Breast epithelium (tissue), 4 donors: ENCODE data around the gene RNF20. TPM values are rescaled to one million over a fixed set of nuclear protein-coding genes. Genes with fewer than 3 reads are reported as not detected.

Source experiments
- DNase-seq, 2 donors: peaks; one replicate each; pipeline ENCODE4 v3.0.0-alpha.2; 2019; ENCODE audit warnings: low spot score in 2 of 2
- H3K27ac ChIP-seq, 2 donors: fragments of 200-600 bp; sonication (generic) in 1 of 2; one replicate each; pipeline ENCODE4 v1.5.1; 2016 to 2019; ENCODE audit warnings: mild to moderate bottlenecking in 1 of 2
- H3K27me3 ChIP-seq, 2 donors: fragments of 200-600 bp; sonication (generic) in 1 of 2; one replicate each; pipeline versions ENCODE4 v1.5.1 to v1.6.0; 2017 to 2019; ENCODE audit warnings: control low read depth in 1 of 2, mild to moderate bottlenecking in 1 of 2
- H3K36me3 ChIP-seq: fragments of 200-600 bp; one replicate; pipeline ENCODE4 v1.5.1; 2019
- H3K4me1 ChIP-seq, 2 donors: fragments of 200-600 bp; sonication (generic); one replicate each; pipeline ENCODE4 v1.5.1; 2016 to 2019; ENCODE audit warnings: control low read depth in 1 of 2
- H3K4me3 ChIP-seq, 3 donors: fragments of 200-600 bp; sonication (generic); 1 replicate in 2 of 3; 2 replicates in 1 of 3; pipeline ENCODE4 v1.5.1; 2016 to 2019; ENCODE audit warnings: mild to moderate bottlenecking in 3 of 3, moderate library complexity in 2 of 3
- H3K9me3 ChIP-seq, 2 donors: fragments of 200-600 bp; sonication (generic) in 1 of 2; one replicate each; pipeline ENCODE4 v1.5.1; 2016 to 2019; ENCODE audit warnings: control low read depth in 1 of 2
- CTCF ChIP-seq, 3 donors: fragments of 450-650 bp; IDR thresholded peaks; one replicate each; pipeline ENCODE4 v1.5.1; 2016 to 2017; ENCODE audit warnings: antibody characterized with exemption in 3 of 3, mild to moderate bottlenecking in 3 of 3, moderate library complexity in 3 of 3
- POLR2A ChIP-seq: fragments of 450-650 bp; IDR thresholded peaks from one replicate; pipeline ENCODE4 v1.6.1; 2016; ENCODE audit warnings: antibody characterized with exemption, mild to moderate bottlenecking, moderate library complexity
- POLR2AphosphoS5 ChIP-seq, 3 donors: sonication (generic); formaldehyde crosslinking; IDR thresholded peaks; one replicate each; pipeline ENCODE4 v1.6.1; 2017; ENCODE audit warnings: antibody characterized with exemption in 3 of 3
- intact Hi-C: fragments of 100-400 bp; cut with DNase I; formaldehyde crosslinking; loops from one replicate; pipeline ENCODE4 v1.15.1; 2023; ENCODE audit warnings: low total_unique reads
- total RNA-seq, 3 donors: library from RNA; depleted of rRNA; stranded (reverse); fragments of >200 nt; gene quantifications; one replicate each; pipeline ENCODE4 v1.1.0, GENCODE V29; 2016

Gene RNF20
- total RNA-seq, 3 donors from 2014 or later: 24.6 to 31.5 (median 29.9) TPM

GRCh38 chr9:101510459-101510858 lies 23.2 kb upstream of the RNF20 start:
- H3K9me3 ChIP-seq: no peaks in the 10 kb centered on the region
- no peak overlapping the region for H3K4me3 ChIP-seq
- intact Hi-C loops: no loop called here
- H3K36me3 ChIP-seq: no peaks in the 10 kb centered on the region
- no peak for TF ChIP-seq POLR2A
- no peak for TF ChIP-seq CTCF (IDR thresholded peaks at IDR 0.05)
- TF ChIP-seq POLR2AphosphoS5 (IDR thresholded peaks at IDR 0.05): no peak
- DNase-seq: no peak
- no peaks in the 10 kb centered on the region for H3K27me3 ChIP-seq
- H3K4me1 ChIP-seq: no peaks in the 10 kb centered on the region
- no peak overlapping the region for H3K27ac ChIP-seq

DNA sequence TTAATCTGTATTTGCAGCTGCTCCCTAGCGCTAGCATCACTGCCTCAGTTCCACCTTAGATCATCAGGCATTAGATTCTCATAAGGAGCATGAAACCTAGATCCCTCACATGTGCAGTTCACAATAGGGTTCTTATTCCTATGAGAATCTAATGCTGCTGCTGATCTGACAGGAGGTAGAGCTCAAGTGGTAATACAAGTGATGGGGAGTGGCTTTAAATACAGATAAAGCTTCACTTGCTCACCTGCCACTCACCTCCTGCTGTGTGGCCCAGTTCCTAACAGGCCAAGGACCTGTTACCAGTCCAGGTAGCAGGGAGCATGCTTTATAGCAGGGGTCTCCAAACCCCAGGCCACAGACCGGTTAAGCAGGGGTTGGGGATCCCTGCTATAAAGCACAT lies 22.6 kb upstream of the RNF20 start:
- Histone ChIP-seq H3K36me3 (no peaks in the 10 kb centered on the region), H3K4me1 (no peaks in the 10 kb centered on the region), H3K4me3 (no peak overlapping the region), H3K27ac (no peak overlapping the region), H3K27me3 (no peaks in the 10 kb centered on the region), H3K9me3 (no peaks in the 10 kb centered on the region)
- intact Hi-C loops: no loop called here
- no peak for DNase-seq
- TF ChIP-seq POLR2AphosphoS5 (IDR thresholded peaks at IDR 0.05): no peak
- no peak for TF ChIP-seq CTCF (IDR thresholded peaks at IDR 0.05)
- no peak for TF ChIP-seq POLR2A

DNA sequence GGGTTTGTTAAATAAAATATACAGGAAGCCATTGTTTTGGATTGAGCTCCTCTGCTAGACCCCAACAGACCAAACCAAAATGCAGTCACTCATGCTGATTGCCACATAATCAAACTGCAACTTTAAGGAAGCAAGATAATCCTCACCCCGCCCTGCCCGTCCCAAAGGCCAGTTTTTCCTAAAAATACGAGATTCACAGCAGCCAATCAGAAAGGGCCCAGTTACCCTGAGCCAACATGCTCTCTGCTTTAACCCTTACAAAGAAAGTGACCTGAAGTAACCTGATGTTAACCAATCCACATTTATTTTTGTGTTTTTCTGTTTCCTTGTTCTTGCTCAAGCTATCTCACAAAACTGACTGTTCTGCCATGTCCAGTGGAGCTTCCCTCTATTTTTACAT lies 21.5 kb upstream of the RNF20 start:
- Histone ChIP-seq H3K27me3 (no peaks in the 10 kb centered on the region), H3K9me3 (no peaks in the 10 kb centered on the region), H3K4me1 (no peaks in the 10 kb centered on the region), H3K4me3 (no peak overlapping the region), H3K27ac (no peak overlapping the region), H3K36me3 (no peaks in the 10 kb centered on the region)
- intact Hi-C loops: no loop called here
- no peak for DNase-seq
- TF ChIP-seq POLR2AphosphoS5 (IDR thresholded peaks at IDR 0.05) (no peak), POLR2A (no peak), CTCF (IDR thresholded peaks at IDR 0.05) (no peak)

- TF ChIP-seq POLR2A (no peak), CTCF (IDR thresholded peaks at IDR 0.05) (no peak), POLR2AphosphoS5 (IDR thresholded peaks at IDR 0.05) (no peak)
- H3K27me3 ChIP-seq: no peaks in the 10 kb centered on the region
- peaks cover 0 to 3% of the 10 kb centered on the region in 2 donors for H3K9me3 ChIP-seq
- H3K27ac ChIP-seq: no peak overlapping the region
- H3K4me1 ChIP-seq: no peaks in the 10 kb centered on the region
- H3K36me3 ChIP-seq: no peaks in the 10 kb centered on the region
- DNase-seq: no peak
- H3K4me3 ChIP-seq: no peak overlapping the region
- intact Hi-C loops: no loop called here
Measured at GRCh38 chr9:101513351-101513750, 20.3 kb upstream of the RNF20 start.

GRCh38 chr9:101514071-101514470 lies 19.6 kb upstream of the RNF20 start:
- Histone ChIP-seq H3K4me1 (no peaks in the 10 kb centered on the region), H3K36me3 (no peaks in the 10 kb centered on the region), H3K27me3 (no peaks in the 10 kb centered on the region), H3K4me3 (no peak overlapping the region), H3K9me3 (peaks cover 0 to 11% of the 10 kb centered on the region in 2 donors), H3K27ac (no peak overlapping the region)
- no peak for DNase-seq
- TF ChIP-seq CTCF (IDR thresholded peaks at IDR 0.05) (no peak), POLR2A (no peak), POLR2AphosphoS5 (IDR thresholded peaks at IDR 0.05) (no peak)
- intact Hi-C loops: no loop called here
